HEK293 (cell line): ENCODE data around the gene EEF1A2.
A peak's percentile ranks its signal among the peaks of the same experiment; 100 is the strongest.

Experiments used
- CTCF ChIA-PET: fragments of 350-600 bp; formaldehyde crosslinking; extraction: SDS; loops from one replicate; lab custom pipeline; 2021; ENCODE audit warnings: antibody characterized with exemption; lab: Yijun Ruan, JAX
- POLR2A ChIA-PET: fragments of 300-600 bp; formaldehyde crosslinking; extraction: SDS; loops from one replicate; lab custom pipeline; 2020; ENCODE audit warnings: antibody characterized with exemption, inconsistent platforms; lab: Yijun Ruan, JAX
- H3K27ac ChIP-seq: fragments of 200-500 bp; sonication (Bioruptor generic); 2 replicates; pipeline ENCODE4 v1.5.1; 2014; ENCODE audit warnings: low read depth, low read length, control low read depth, inconsistent platforms; ENCODE audit errors: extremely low read depth
- H3K36me3 ChIP-seq, 2 experiments: fragments of 200-500 bp in 1 of 2; sonication (Bioruptor generic) in 1 of 2; 1 replicate in 1 of 2; 2 replicates in 1 of 2; pipeline ENCODE4 v1.5.1; 2014 to 2017; ENCODE audit warnings: inconsistent platforms in 2 of 2, low read length in 2 of 2; ENCODE audit not compliant: control insufficient read depth in 2 of 2, insufficient read depth in 1 of 2
- H3K4me1 ChIP-seq: fragments of 200-500 bp; sonication (Bioruptor generic); 2 replicates; pipeline ENCODE4 v1.5.1; 2014; ENCODE audit warnings: mild to moderate bottlenecking, low read length, inconsistent platforms; ENCODE audit not compliant: control insufficient read depth, insufficient read depth
- H3K4me3 ChIP-seq: 2 replicates; pipeline ENCODE4 v1.5.1; 2011; ENCODE audit warnings: low read depth, mild to moderate bottlenecking, control low read depth, low read length, moderate library complexity
- H3K9me3 ChIP-seq: fragments of 200-500 bp; sonication (Bioruptor generic); 2 replicates; pipeline ENCODE4 v1.5.1; 2014; ENCODE audit warnings: low read depth, low read length, inconsistent platforms; ENCODE audit not compliant: control insufficient read depth, insufficient read depth
- BCL11B ChIP-seq: fragments of 450-650 bp; formaldehyde crosslinking; IDR thresholded peaks from 2 replicates; pipeline ENCODE4 v1.5.1; 2016; ENCODE audit warnings: low read depth, missing biosample characterization, missing genetic modification characterization
- GLIS1 ChIP-seq: fragments of 450-650 bp; formaldehyde crosslinking; IDR thresholded peaks from 2 replicates; pipeline ENCODE4 v1.5.1; 2016; ENCODE audit warnings: missing biosample characterization, missing genetic modification characterization
- RBAK ChIP-seq: fragments of 450-650 bp; formaldehyde crosslinking; IDR thresholded peaks from 2 replicates; pipeline ENCODE4 v1.5.1; 2016; ENCODE audit warnings: missing biosample characterization, missing genetic modification characterization
- ZBTB1 ChIP-seq: fragments of 450-650 bp; formaldehyde crosslinking; IDR thresholded peaks from 2 replicates; pipeline ENCODE4 v1.5.1; 2016; ENCODE audit warnings: missing biosample characterization, missing genetic modification characterization
- ZNF133 ChIP-seq: fragments of 450-650 bp; formaldehyde crosslinking; IDR thresholded peaks from 2 replicates; pipeline ENCODE4 v1.5.1; 2016; ENCODE audit warnings: missing biosample characterization, missing genetic modification characterization
- ZNF19 ChIP-seq: fragments of 450-650 bp; formaldehyde crosslinking; IDR thresholded peaks from 2 replicates; pipeline ENCODE4; 2016; ENCODE audit warnings: missing biosample characterization, missing genetic modification characterization, low read depth
- ZNF274 ChIP-seq, 2 experiments: fragments of 200-500 bp in 1 of 2; fragments of 450-650 bp in 1 of 2; sonication (Bioruptor generic) in 1 of 2; formaldehyde crosslinking in 1 of 2; IDR thresholded peaks; 2 replicates each; pipeline versions ENCODE4 v1.5.1 to v1.6.1; 2014 to 2016; ENCODE audit warnings: borderline replicate concordance in 1 of 2, inconsistent platforms in 1 of 2, low read length in 1 of 2, missing biosample characterization in 1 of 2, missing genetic modification characterization in 1 of 2
- ZNF302 ChIP-seq: fragments of 450-650 bp; formaldehyde crosslinking; IDR thresholded peaks from 2 replicates; pipeline ENCODE4 v1.5.1; 2016; ENCODE audit warnings: missing biosample characterization, missing genetic modification characterization, low read depth
- ZNF37A ChIP-seq: fragments of 450-650 bp; IDR thresholded peaks from 2 replicates; pipeline ENCODE4 v1.5.1; 2018; ENCODE audit warnings: missing biosample characterization, missing genetic modification characterization
- ZNF404 ChIP-seq: fragments of 450-650 bp; formaldehyde crosslinking; IDR thresholded peaks from 2 replicates; pipeline ENCODE4 v1.5.1; 2017; ENCODE audit warnings: missing biosample characterization, missing genetic modification characterization
- ZNF596 ChIP-seq: fragments of 450-650 bp; IDR thresholded peaks from 2 replicates; pipeline ENCODE4 v1.5.0; 2018; ENCODE audit warnings: missing biosample characterization, mild to moderate bottlenecking, missing genetic modification characterization, moderate library complexity
- ZNF624 ChIP-seq: fragments of 450-650 bp; formaldehyde crosslinking; IDR thresholded peaks from 2 replicates; pipeline ENCODE4 v1.5.1; 2017; ENCODE audit warnings: missing biosample characterization, missing genetic modification characterization
- ZNF654 ChIP-seq: fragments of 450-650 bp; formaldehyde crosslinking; IDR thresholded peaks from 2 replicates; pipeline ENCODE4 v1.5.1; 2016; ENCODE audit warnings: low read depth, missing biosample characterization, missing genetic modification characterization
- ZNF658 ChIP-seq: fragments of 450-650 bp; formaldehyde crosslinking; IDR thresholded peaks from 2 replicates; pipeline ENCODE4; 2016; ENCODE audit warnings: missing biosample characterization, missing genetic modification characterization
- ZNF660 ChIP-seq: fragments of 450-650 bp; IDR thresholded peaks from 2 replicates; pipeline ENCODE4 v1.5.1; 2018; ENCODE audit warnings: missing biosample characterization, mild to moderate bottlenecking, missing genetic modification characterization
- ZNF704 ChIP-seq: fragments of 450-650 bp; formaldehyde crosslinking; IDR thresholded peaks from 2 replicates; pipeline ENCODE4 v1.5.1; 2016; ENCODE audit warnings: missing biosample characterization, missing genetic modification characterization
- ZNF837 ChIP-seq: fragments of 450-650 bp; formaldehyde crosslinking; IDR thresholded peaks from 2 replicates; pipeline ENCODE4 v1.5.1; 2016; ENCODE audit warnings: missing biosample characterization, missing genetic modification characterization
- TF ChIP-seq, protein P1 (sequence below): fragments of 450-650 bp; formaldehyde crosslinking; IDR thresholded peaks from 2 replicates; pipeline ENCODE4 v1.5.1; 2016; ENCODE audit warnings: missing biosample characterization, missing genetic modification characterization
- TF ChIP-seq, protein P2 (sequence below): fragments of 450-650 bp; formaldehyde crosslinking; optimal IDR thresholded peaks from 2 replicates; pipeline ENCODE3; 2016; ENCODE audit warnings: missing biosample characterization, mild to moderate bottlenecking, missing genetic modification characterization

Gene EEF1A2

DNA sequence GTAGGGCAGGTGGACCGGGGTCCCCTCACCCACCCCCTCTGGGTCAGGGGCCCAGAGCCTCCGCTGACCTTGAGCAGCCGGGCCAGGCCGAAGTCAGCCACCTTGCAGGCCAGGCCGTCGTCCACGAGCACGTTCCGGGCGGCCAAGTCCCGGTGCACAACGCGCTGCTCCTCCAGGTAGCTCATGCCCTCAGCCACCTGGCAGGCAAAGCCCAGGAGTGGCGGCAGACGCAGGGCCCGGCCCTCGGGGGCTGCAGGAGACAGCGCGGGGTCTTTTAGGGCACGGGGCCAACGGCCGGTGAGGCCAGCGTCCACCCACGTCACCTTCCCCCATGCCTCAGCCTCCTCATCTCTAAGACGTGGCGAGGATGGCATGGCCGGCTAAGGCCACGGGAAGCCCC lies 42.5 kb upstream of the EEF1A2 start:
- Histone ChIP-seq H3K9me3 (no peaks in the 10 kb centered on the region), H3K4me3 (no peak overlapping the region), H3K27ac (no peak overlapping the region), H3K36me3 (no peaks in the 10 kb centered on the region), H3K4me1 (no peaks in the 10 kb centered on the region)
- ChIA-PET CTCF (no interaction called here), POLR2A (no interaction called here)
- no peak for TF ChIP-seq ZNF274 (IDR thresholded peaks at IDR 0.05; ENCODE audit: low read length)
- TF ChIP-seq ZNF274 (tag by site-specific recombination; IDR thresholded peaks at IDR 0.05; ENCODE audit: borderline replicate concordance) = no peak
- no peak for TF ChIP-seq ZNF596 (tag by site-specific recombination)
- no peak for TF ChIP-seq GLIS1
- TF ChIP-seq ZNF133 (tag by site-specific recombination) = no peak
- TF ChIP-seq ZBTB1 (tag by site-specific recombination) = no peak
- no peak for TF ChIP-seq ZNF624 (tag by site-specific recombination)
- no peak for TF ChIP-seq ZNF19 (tag by site-specific recombination)
- TF ChIP-seq ZNF837 (tag by site-specific recombination) = no peak
- TF ChIP-seq BCL11B (tag by site-specific recombination) = no peak
- no peak for TF ChIP-seq RBAK (tag by site-specific recombination)
- no peak for TF ChIP-seq ZNF654 (tag by site-specific recombination)
- no peak for TF ChIP-seq ZNF37A
- TF ChIP-seq ZNF660 = no peak
- no peak for TF ChIP-seq ZNF704
- TF ChIP-seq ZNF404 (tag by site-specific recombination) = no peak
- no peak for TF ChIP-seq ZNF658 (tag by site-specific recombination)
- TF ChIP-seq ZNF302 (tag by site-specific recombination) = no peak
- TF ChIP-seq, protein P1, sequence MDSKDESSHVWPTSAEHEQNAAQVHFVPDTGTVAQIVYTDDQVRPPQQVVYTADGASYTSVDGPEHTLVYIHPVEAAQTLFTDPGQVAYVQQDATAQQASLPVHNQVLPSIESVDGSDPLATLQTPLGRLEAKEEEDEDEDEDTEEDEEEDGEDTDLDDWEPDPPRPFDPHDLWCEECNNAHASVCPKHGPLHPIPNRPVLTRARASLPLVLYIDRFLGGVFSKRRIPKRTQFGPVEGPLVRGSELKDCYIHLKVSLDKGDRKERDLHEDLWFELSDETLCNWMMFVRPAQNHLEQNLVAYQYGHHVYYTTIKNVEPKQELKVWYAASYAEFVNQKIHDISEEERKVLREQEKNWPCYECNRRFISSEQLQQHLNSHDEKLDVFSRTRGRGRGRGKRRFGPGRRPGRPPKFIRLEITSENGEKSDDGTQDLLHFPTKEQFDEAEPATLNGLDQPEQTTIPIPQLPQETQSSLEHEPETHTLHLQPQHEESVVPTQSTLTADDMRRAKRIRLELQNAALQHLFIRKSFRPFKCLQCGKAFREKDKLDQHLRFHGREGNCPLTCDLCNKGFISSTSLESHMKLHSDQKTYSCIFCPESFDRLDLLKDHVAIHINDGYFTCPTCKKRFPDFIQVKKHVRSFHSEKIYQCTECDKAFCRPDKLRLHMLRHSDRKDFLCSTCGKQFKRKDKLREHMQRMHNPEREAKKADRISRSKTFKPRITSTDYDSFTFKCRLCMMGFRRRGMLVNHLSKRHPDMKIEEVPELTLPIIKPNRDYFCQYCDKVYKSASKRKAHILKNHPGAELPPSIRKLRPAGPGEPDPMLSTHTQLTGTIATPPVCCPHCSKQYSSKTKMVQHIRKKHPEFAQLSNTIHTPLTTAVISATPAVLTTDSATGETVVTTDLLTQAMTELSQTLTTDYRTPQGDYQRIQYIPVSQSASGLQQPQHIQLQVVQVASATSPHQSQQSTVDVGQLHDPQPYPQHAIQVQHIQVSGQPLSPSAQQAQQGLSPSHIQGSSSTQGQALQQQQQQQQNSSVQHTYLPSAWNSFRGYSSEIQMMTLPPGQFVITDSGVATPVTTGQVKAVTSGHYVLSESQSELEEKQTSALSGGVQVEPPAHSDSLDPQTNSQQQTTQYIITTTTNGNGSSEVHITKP = no peak

DNA sequence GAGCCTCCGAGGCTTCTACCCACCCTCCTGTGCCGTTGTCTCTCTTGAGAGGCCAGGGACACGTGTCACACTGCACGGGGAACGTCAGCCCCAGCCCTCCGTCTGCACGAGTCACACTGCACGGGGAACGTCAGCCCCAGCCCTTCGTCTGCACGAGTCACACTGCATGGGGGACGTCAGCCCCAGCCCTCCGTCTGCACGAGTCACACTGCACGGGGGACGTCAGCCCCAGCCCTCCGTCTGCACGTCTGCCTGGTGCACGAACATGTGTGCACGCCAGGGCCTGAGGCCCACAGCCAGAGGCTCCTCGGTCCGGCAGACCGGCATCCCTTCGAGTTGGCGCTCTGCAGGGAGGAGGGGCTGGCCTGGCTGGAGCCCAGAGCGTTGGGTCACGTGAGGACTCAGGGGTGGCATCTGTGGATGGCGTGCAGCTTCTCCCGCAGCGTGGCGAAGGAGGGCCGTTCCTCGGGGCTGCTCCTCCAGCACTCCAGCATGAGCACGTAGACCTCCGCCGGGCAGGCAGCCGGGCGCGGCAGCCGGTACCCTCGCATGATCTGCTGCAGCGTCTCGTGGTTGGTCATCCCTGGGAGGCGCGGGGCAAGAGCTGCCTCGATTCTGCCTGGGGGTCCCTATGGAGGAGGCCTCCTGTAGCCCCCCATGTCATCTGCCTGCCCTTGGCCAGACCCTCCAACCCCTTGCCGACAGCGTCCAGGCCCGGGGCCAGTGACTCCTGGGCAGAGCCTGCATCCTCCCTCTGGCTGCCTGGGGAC lies 41.7 kb upstream of the EEF1A2 start:
- no peak overlapping the region for H3K4me3 ChIP-seq
- ChIA-PET CTCF (interaction anchor here (1.1 kb wide), 1 partner anchor 543 kb away, joined by 3 read pairs; the partner anchor contains the start of gene LKAAEAR1), POLR2A (no interaction called here)
- H3K36me3 ChIP-seq = no peaks in the 10 kb centered on the region
- H3K4me1 ChIP-seq = no peaks in the 10 kb centered on the region
- H3K9me3 ChIP-seq = no peaks in the 10 kb centered on the region
- no peak for TF ChIP-seq RBAK (tag by site-specific recombination)
- TF ChIP-seq, protein P2, sequence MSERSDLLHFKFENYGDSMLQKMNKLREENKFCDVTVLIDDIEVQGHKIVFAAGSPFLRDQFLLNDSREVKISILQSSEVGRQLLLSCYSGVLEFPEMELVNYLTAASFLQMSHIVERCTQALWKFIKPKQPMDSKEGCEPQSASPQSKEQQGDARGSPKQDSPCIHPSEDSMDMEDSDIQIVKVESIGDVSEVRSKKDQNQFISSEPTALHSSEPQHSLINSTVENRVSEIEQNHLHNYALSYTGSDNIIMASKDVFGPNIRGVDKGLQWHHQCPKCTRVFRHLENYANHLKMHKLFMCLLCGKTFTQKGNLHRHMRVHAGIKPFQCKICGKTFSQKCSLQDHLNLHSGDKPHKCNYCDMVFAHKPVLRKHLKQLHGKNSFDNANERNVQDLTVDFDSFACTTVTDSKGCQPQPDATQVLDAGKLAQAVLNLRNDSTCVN (tag by site-specific recombination) = peak; percentile 10
- H3K27ac ChIP-seq = no peak overlapping the region
